ENCODE data around the gene KBTBD13. TPM values are rescaled to one million over a fixed set of nuclear protein-coding genes. Genes with fewer than 3 reads are reported as not detected.

Gene KBTBD13
- total and polyA plus RNA-seq, 7 donors = 0.03 TPM; not detected in 6

GRCh38 chr15:65085990-65086679 is 9.6 kb downstream of the KBTBD13 start:
- H3K9me3 ChIP-seq = no peaks in the 10 kb centered on the region
- 82 to 94% methylated on average over 6 of the region's 6 CpGs for WGBS, 2 donors
- no peaks in the 10 kb centered on the region for H3K36me3 ChIP-seq
- no peak overlapping the region for H3K4me3 ChIP-seq
- H3K27ac ChIP-seq = peak overlapping the region; percentile 93 to 95 (median 94)
- TF ChIP-seq, protein P1, sequence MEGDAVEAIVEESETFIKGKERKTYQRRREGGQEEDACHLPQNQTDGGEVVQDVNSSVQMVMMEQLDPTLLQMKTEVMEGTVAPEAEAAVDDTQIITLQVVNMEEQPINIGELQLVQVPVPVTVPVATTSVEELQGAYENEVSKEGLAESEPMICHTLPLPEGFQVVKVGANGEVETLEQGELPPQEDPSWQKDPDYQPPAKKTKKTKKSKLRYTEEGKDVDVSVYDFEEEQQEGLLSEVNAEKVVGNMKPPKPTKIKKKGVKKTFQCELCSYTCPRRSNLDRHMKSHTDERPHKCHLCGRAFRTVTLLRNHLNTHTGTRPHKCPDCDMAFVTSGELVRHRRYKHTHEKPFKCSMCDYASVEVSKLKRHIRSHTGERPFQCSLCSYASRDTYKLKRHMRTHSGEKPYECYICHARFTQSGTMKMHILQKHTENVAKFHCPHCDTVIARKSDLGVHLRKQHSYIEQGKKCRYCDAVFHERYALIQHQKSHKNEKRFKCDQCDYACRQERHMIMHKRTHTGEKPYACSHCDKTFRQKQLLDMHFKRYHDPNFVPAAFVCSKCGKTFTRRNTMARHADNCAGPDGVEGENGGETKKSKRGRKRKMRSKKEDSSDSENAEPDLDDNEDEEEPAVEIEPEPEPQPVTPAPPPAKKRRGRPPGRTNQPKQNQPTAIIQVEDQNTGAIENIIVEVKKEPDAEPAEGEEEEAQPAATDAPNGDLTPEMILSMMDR (IDR thresholded peaks at IDR 0.05) = peak in 1 of 4 experiments; percentile 17
- TF ChIP-seq POLR2A (IDR thresholded peaks at IDR 0.05) = no peak
- peaks cover 0 to 91% (median 77%) of the 10 kb centered on the region in 4 donors for H3K4me1 ChIP-seq
- intact Hi-C loops (cut with DNase I) = loop anchor here (5.0 kb wide), 1 partner anchor 94 kb away; no protein-coding TSS in a partner anchor
- peak; percentile 64 for DNase-seq
- no peaks in the 10 kb centered on the region for H3K27me3 ChIP-seq

GRCh38 chr15:65086680-65087111 is 10.2 kb downstream of the KBTBD13 start:
- Histone ChIP-seq H3K36me3 (no peaks in the 10 kb centered on the region), H3K4me3 (no peak overlapping the region), H3K9me3 (no peaks in the 10 kb centered on the region), H3K27me3 (no peaks in the 10 kb centered on the region), H3K4me1 (peaks cover 0 to 87% (median 77%) of the 10 kb centered on the region in 4 donors), H3K27ac (peak overlapping the region; percentile 93 to 95 (median 94))
- DNase-seq = peak; percentile 68
- TF ChIP-seq, protein P1 (IDR thresholded peaks at IDR 0.05) = peak in 1 of 4 experiments; percentile 8
- no peak for TF ChIP-seq POLR2A (IDR thresholded peaks at IDR 0.05)
- WGBS, 2 donors = 75 to 79% methylated on average over 6 of the region's 6 CpGs
- intact Hi-C loops (cut with DNase I) = loop anchor here (5.0 kb wide), 1 partner anchor 94 kb away; no protein-coding TSS in a partner anchor

GRCh38 chr15:65087411-65087810 is 10.9 kb downstream of the KBTBD13 start:
- intact Hi-C loops (cut with DNase I) = loop anchor here (5.0 kb wide), 1 partner anchor 95 kb away; no protein-coding TSS in a partner anchor
- TF ChIP-seq POLR2A (IDR thresholded peaks at IDR 0.05) (no peak), EP300 (IDR thresholded peaks at IDR 0.05) (no peak), POLR2AphosphoS5 (IDR thresholded peaks at IDR 0.05) (no peak)
- TF ChIP-seq, protein P1 (IDR thresholded peaks at IDR 0.05) = no peak
- H3K4me3 ChIP-seq = no peak overlapping the region
- peak overlapping the region; percentile 93 to 95 (median 94) for H3K27ac ChIP-seq
- H3K9me3 ChIP-seq = no peaks in the 10 kb centered on the region
- H3K4me1 ChIP-seq = peaks cover 0 to 87% (median 77%) of the 10 kb centered on the region in 4 donors
- 87 to 88% methylated on average over 3 of the region's 3 CpGs for WGBS, 2 donors
- H3K27me3 ChIP-seq = no peaks in the 10 kb centered on the region
- DNase-seq = peak; percentile 79
- H3K36me3 ChIP-seq = no peaks in the 10 kb centered on the region

DNA sequence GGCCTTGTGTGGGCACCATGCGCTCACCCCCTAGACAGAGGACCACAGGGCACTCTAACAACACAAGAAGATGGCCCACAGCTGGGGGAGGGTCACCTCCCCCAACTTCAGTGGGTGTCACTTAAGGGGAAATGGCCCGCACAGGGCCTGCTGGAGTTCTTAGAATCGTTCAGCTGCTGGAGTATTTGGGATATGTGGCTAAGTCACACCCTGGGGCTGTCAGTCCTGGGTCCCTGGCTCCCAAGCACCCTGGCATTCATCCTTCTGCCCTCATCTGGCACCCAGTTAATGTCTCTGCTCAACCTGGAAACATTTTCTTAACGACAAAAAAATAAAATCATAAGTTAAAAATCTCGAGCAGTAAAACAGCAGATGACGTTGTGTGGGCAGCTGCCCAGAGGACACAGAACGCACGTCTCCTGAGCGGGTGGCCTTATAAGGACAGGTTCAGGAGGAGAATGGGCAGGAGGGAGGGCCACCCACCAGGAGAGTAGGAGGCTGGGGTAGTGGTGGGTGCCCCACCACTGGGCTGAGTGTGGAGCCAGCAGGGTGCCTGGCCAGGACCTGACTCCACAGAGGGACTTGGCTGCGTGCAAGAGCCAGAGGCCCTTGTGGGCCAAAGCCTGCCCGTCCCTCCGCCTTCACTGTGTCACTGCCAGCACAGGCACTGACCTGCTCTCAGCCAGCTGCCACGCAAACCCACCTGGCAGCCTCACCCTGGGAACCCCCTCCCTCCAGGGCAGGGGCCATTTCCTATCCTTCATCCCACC is 11.5 kb downstream of the KBTBD13 start:
- Histone ChIP-seq H3K36me3 (no peaks in the 10 kb centered on the region), H3K27me3 (no peaks in the 10 kb centered on the region), H3K4me1 (peaks cover 0 to 87% (median 77%) of the 10 kb centered on the region in 4 donors), H3K27ac (peak overlapping the region; percentile 93 to 95 (median 94)), H3K4me3 (no peak overlapping the region), H3K9me3 (no peaks in the 10 kb centered on the region)
- TF ChIP-seq, protein P1 (IDR thresholded peaks at IDR 0.05) = no peak
- TF ChIP-seq EP300 (IDR thresholded peaks at IDR 0.05) (peak; percentile 84 to 96 (median 92)), POLR2AphosphoS5 (IDR thresholded peaks at IDR 0.05) (peak; percentile 67 to 79 (median 78)), POLR2A (IDR thresholded peaks at IDR 0.05) (peak; percentile 12 to 18)
- 30 to 71% methylated on average over 13 of the region's 13 CpGs for WGBS, 2 donors
- intact Hi-C loops (cut with DNase I) = loop anchor here (5.0 kb wide), 1 partner anchor 96 kb away; no protein-coding TSS in a partner anchor
- peak; percentile 97 for DNase-seq
